ENCODE results near the gene KRT31. TPM values are rescaled to one million over a fixed set of nuclear protein-coding genes. Genes with fewer than 3 reads are reported as not detected.
"Not testable (repeated sequence)": the region's sequence is repeated elsewhere in the genome, so short reads cannot be mapped to it uniquely, and the experiment has no call there.

Gene KRT31
- total and polyA plus RNA-seq, 2 donors (not counting 1 experiment from before 2014, with no cell fraction given) = not detected

- no peak overlapping the region for H3K4me2 ChIP-seq (ENCODE audit: extremely low read depth, insufficient read depth, low read length)
- no peaks in the 10 kb centered on the region for H3K79me2 ChIP-seq (ENCODE audit: control insufficient read depth, insufficient read depth, low read length)
- no peak overlapping the region for H3K4me3 ChIP-seq (replicated peaks in 1 of 4; ENCODE audit: control extremely low read depth in 1 of 4, insufficient read depth in 1 of 4, low read depth in 3 of 4, low read length in 4 of 4)
- H3K27me3 ChIP-seq (ENCODE audit: control insufficient read depth, insufficient read depth, low read length) = no peaks in the 10 kb centered on the region
- no peak overlapping the region for H3K9ac ChIP-seq (ENCODE audit: insufficient read depth, low read length)
- H3K36me3 ChIP-seq (ENCODE audit: control insufficient read depth, insufficient read depth, low read length) = no peaks in the 10 kb centered on the region
- H2AFZ ChIP-seq (ENCODE audit: low read length) = no peak overlapping the region
- TF ChIP-seq EZH2 (IDR thresholded peaks at IDR 0.05; ENCODE audit: low read length, missing control alignments) (no peak), CTCF (conservative IDR thresholded peaks at IDR 0.05 in 1 of 2, IDR thresholded peaks at IDR 0.05 in 1 of 2; ENCODE audit: low read depth in 1 of 2, low read length in 2 of 2) (no peak)
- H4K20me1 ChIP-seq (ENCODE audit: control insufficient read depth, extremely low read depth, insufficient read depth, low read length) = no peaks in the 10 kb centered on the region
- H3K4me1 ChIP-seq (ENCODE audit: control insufficient read depth, extremely low read depth, insufficient read depth, low read length) = peaks cover 2% of the 10 kb centered on the region
- peak in 1 of 2 donors; percentile 43 for DNase-seq (ENCODE audit: low read depth in 2 of 2)
- no peaks in the 10 kb centered on the region for H3K9me3 ChIP-seq (ENCODE audit: control insufficient read depth, insufficient read depth, low read depth, low read length)
- H3K27ac ChIP-seq (ENCODE audit: insufficient read depth, low read length) = no peak overlapping the region
These were observed 15.0 kb downstream of the KRT31 start for GRCh38 chr17:41382394-41382793.

GRCh38 chr17:41381943-41382342 is 15.5 kb downstream of the KRT31 start, which contains the start of gene KRT34:
Gene KRT34, minus strand, starts transcription at chr17:41382306. Its CDS starts 60 bp downstream, at chr17:41382246.
- H3K4me3 ChIP-seq (replicated peaks in 1 of 4; ENCODE audit: control extremely low read depth in 1 of 4, insufficient read depth in 1 of 4, low read depth in 3 of 4, low read length in 4 of 4); H4K20me1 ChIP-seq (ENCODE audit: control insufficient read depth, extremely low read depth, insufficient read depth, low read length); H3K79me2 ChIP-seq (ENCODE audit: control insufficient read depth, insufficient read depth, low read length); H3K9ac ChIP-seq (ENCODE audit: insufficient read depth, low read length); H2AFZ ChIP-seq (ENCODE audit: low read length); DNase-seq (ENCODE audit: low read depth in 2 of 2); H3K27me3 ChIP-seq (ENCODE audit: control insufficient read depth, insufficient read depth, low read length); H3K9me3 ChIP-seq (ENCODE audit: control insufficient read depth, insufficient read depth, low read depth, low read length); H3K4me2 ChIP-seq (ENCODE audit: extremely low read depth, insufficient read depth, low read length); H3K27ac ChIP-seq (ENCODE audit: insufficient read depth, low read length); H3K4me1 ChIP-seq (ENCODE audit: control insufficient read depth, extremely low read depth, insufficient read depth, low read length); H3K36me3 ChIP-seq (ENCODE audit: control insufficient read depth, insufficient read depth, low read length): not testable (repeated sequence)

GRCh38 chr17:41380091-41380490 is 17.3 kb downstream of the KRT31 start:
- not testable (repeated sequence) for H3K9me3 ChIP-seq (ENCODE audit: control insufficient read depth, insufficient read depth, low read depth, low read length); H4K20me1 ChIP-seq (ENCODE audit: control insufficient read depth, extremely low read depth, insufficient read depth, low read length); H3K4me3 ChIP-seq (replicated peaks in 1 of 4; ENCODE audit: control extremely low read depth in 1 of 4, insufficient read depth in 1 of 4, low read depth in 3 of 4, low read length in 4 of 4); H3K9ac ChIP-seq (ENCODE audit: insufficient read depth, low read length); H3K4me2 ChIP-seq (ENCODE audit: extremely low read depth, insufficient read depth, low read length); H3K36me3 ChIP-seq (ENCODE audit: control insufficient read depth, insufficient read depth, low read length); H3K79me2 ChIP-seq (ENCODE audit: control insufficient read depth, insufficient read depth, low read length); H3K27me3 ChIP-seq (ENCODE audit: control insufficient read depth, insufficient read depth, low read length); H3K4me1 ChIP-seq (ENCODE audit: control insufficient read depth, extremely low read depth, insufficient read depth, low read length); H2AFZ ChIP-seq (ENCODE audit: low read length)
- peak; percentile 36 to 76 for DNase-seq (ENCODE audit: low read depth in 2 of 2)
- peak overlapping the region; percentile 75 for H3K27ac ChIP-seq (ENCODE audit: insufficient read depth, low read length)

- no peak overlapping the region for H3K27ac ChIP-seq (ENCODE audit: insufficient read depth, low read length)
- H3K9me3 ChIP-seq (ENCODE audit: control insufficient read depth, insufficient read depth, low read depth, low read length) = no peaks in the 10 kb centered on the region
- TF ChIP-seq CTCF (conservative IDR thresholded peaks at IDR 0.05 in 1 of 2, IDR thresholded peaks at IDR 0.05 in 1 of 2; ENCODE audit: low read depth in 1 of 2, low read length in 2 of 2) (no peak), EZH2 (IDR thresholded peaks at IDR 0.05; ENCODE audit: low read length, missing control alignments) (no peak)
- peaks cover 4% of the 10 kb centered on the region for H3K27me3 ChIP-seq (ENCODE audit: control insufficient read depth, insufficient read depth, low read length)
- DNase-seq (ENCODE audit: low read depth in 2 of 2) = peak in 1 of 2 donors; percentile 19
- H3K4me3 ChIP-seq (replicated peaks in 1 of 4; ENCODE audit: control extremely low read depth in 1 of 4, insufficient read depth in 1 of 4, low read depth in 3 of 4, low read length in 4 of 4) = no peak overlapping the region
- no peak overlapping the region for H3K4me2 ChIP-seq (ENCODE audit: extremely low read depth, insufficient read depth, low read length)
- H3K4me1 ChIP-seq (ENCODE audit: control insufficient read depth, extremely low read depth, insufficient read depth, low read length) = peaks cover 2% of the 10 kb centered on the region
- no peak overlapping the region for H3K9ac ChIP-seq (ENCODE audit: insufficient read depth, low read length)
- H3K36me3 ChIP-seq (ENCODE audit: control insufficient read depth, insufficient read depth, low read length) = no peaks in the 10 kb centered on the region
- H4K20me1 ChIP-seq (ENCODE audit: control insufficient read depth, extremely low read depth, insufficient read depth, low read length) = no peaks in the 10 kb centered on the region
- no peaks in the 10 kb centered on the region for H3K79me2 ChIP-seq (ENCODE audit: control insufficient read depth, insufficient read depth, low read length)
- no peak overlapping the region for H2AFZ ChIP-seq (ENCODE audit: low read length)
These were observed 19.9 kb downstream of the KRT31 start for GRCh38 chr17:41377546-41377945.
